ENCODE data around the gene ZNF672. TPM values are rescaled to one million over a fixed set of nuclear protein-coding genes. Genes with fewer than 3 reads are reported as not detected.

ZNF672 gene
- polyA plus RNA-seq, 4 donors: 22.1 to 26.6 (median 23.7) TPM

GRCh38 chr1:248812736-248813425, 25.1 kb upstream of the ZNF672 start:
- DNase-seq (ENCODE audit: low read depth in 4 of 4, low spot score in 3 of 4): no peak

GRCh38 chr1:248813546-248813945, 24.5 kb upstream of the ZNF672 start:
- no peak for DNase-seq (ENCODE audit: low read depth in 4 of 4, low spot score in 3 of 4)

- DNase-seq (ENCODE audit: low read depth in 4 of 4, low spot score in 3 of 4): no peak
Measured at GRCh38 chr1:248814351-248814750, 23.7 kb upstream of the ZNF672 start.

- DNase-seq (ENCODE audit: low read depth in 4 of 4, low spot score in 3 of 4): no peak
Measured at GRCh38 chr1:248815407-248816034, 22.5 kb upstream of the ZNF672 start.

GRCh38 chr1:248816042-248816851, 21.8 kb upstream of the ZNF672 start:
- DNase-seq (ENCODE audit: low read depth in 4 of 4, low spot score in 3 of 4): no peak

- no peak for DNase-seq (ENCODE audit: low read depth in 4 of 4, low spot score in 3 of 4)
Measured at GRCh38 chr1:248817065-248817464, 21.0 kb upstream of the ZNF672 start.

GRCh38 chr1:248818505-248819374, 19.3 kb upstream of the ZNF672 start:
- no peak for DNase-seq (ENCODE audit: low read depth in 4 of 4, low spot score in 3 of 4)

GRCh38 chr1:248820041-248820585, 17.9 kb upstream of the ZNF672 start:
- no peak for DNase-seq (ENCODE audit: low read depth in 4 of 4, low spot score in 3 of 4)

GRCh38 chr1:248821101-248821500, 16.9 kb upstream of the ZNF672 start:
- no peak for DNase-seq (ENCODE audit: low read depth in 4 of 4, low spot score in 3 of 4)

- DNase-seq (ENCODE audit: low read depth in 4 of 4, low spot score in 3 of 4): no peak
Measured at GRCh38 chr1:248821641-248822040, 16.4 kb upstream of the ZNF672 start.

GRCh38 chr1:248822148-248823032, 15.6 kb upstream of the ZNF672 start:
- DNase-seq (ENCODE audit: low read depth in 4 of 4, low spot score in 3 of 4): no peak

- DNase-seq (ENCODE audit: low read depth in 4 of 4, low spot score in 3 of 4): no peak
Measured at GRCh38 chr1:248823517-248824001, 14.5 kb upstream of the ZNF672 start.

GRCh38 chr1:248824301-248824700, 13.7 kb upstream of the ZNF672 start:
- DNase-seq (ENCODE audit: low read depth in 4 of 4, low spot score in 3 of 4): no peak

GRCh38 chr1:248824701-248825100, 13.3 kb upstream of the ZNF672 start:
- no peak for DNase-seq (ENCODE audit: low read depth in 4 of 4, low spot score in 3 of 4)

- no peak for DNase-seq (ENCODE audit: low read depth in 4 of 4, low spot score in 3 of 4)
Measured at GRCh38 chr1:248825136-248825535, 12.9 kb upstream of the ZNF672 start.

GRCh38 chr1:248825573-248825908, 12.5 kb upstream of the ZNF672 start:
- no peak for DNase-seq (ENCODE audit: low read depth in 4 of 4, low spot score in 3 of 4)

- peak; percentile 92 to 95 (median 94) for DNase-seq (ENCODE audit: low read depth in 4 of 4, low spot score in 3 of 4)
Measured at GRCh38 chr1:248825909-248826760, 11.9 kb upstream of the ZNF672 start, which contains the start of gene SH3BP5L. Gene SH3BP5L, minus strand, starts transcription at chr1:248825915. Its CDS starts 980 bp downstream, at chr1:248824935.

- no peak for DNase-seq (ENCODE audit: low read depth in 4 of 4, low spot score in 3 of 4)
Measured at GRCh38 chr1:248828845-248829244, 9.2 kb upstream of the ZNF672 start.

Data from right renal pelvis (tissue), 4 donors.